ENCODE data around the gene ZNF414.

ZNF414 gene

GRCh38 chr19:8489561-8490394, 24.2 kb downstream of the ZNF414 start:
- DNase-seq = no peak

GRCh38 chr19:8488365-8488764, 25.6 kb downstream of the ZNF414 start:
- DNase-seq = no peak

GRCh38 chr19:8487137-8487851, 26.7 kb downstream of the ZNF414 start:
- peak; percentile 64 for DNase-seq

- no peak for DNase-seq
Measured at GRCh38 chr19:8486661-8487136, 27.3 kb downstream of the ZNF414 start.

- no peak for DNase-seq
Measured at GRCh38 chr19:8485561-8486371, 28.2 kb downstream of the ZNF414 start.

- no peak for DNase-seq
Measured at GRCh38 chr19:8484331-8484894, 29.6 kb downstream of the ZNF414 start.

GRCh38 chr19:8483165-8483564, 30.8 kb downstream of the ZNF414 start:
- DNase-seq = no peak

- DNase-seq = no peak
Measured at GRCh38 chr19:8482696-8483095, 31.3 kb downstream of the ZNF414 start.

GRCh38 chr19:8481616-8482015, 32.4 kb downstream of the ZNF414 start:
- no peak for DNase-seq

GRCh38 chr19:8481201-8481600, 32.8 kb downstream of the ZNF414 start:
- no peak for DNase-seq

GRCh38 chr19:8478598-8478997, 35.4 kb downstream of the ZNF414 start:
- no peak for DNase-seq

- no peak for DNase-seq
Measured at GRCh38 chr19:8477889-8478288, 36.1 kb downstream of the ZNF414 start.

- no peak for DNase-seq
Measured at GRCh38 chr19:8476524-8476923, 37.4 kb downstream of the ZNF414 start.

GRCh38 chr19:8475005-8475404, 39.0 kb downstream of the ZNF414 start:
- no peak for DNase-seq

- DNase-seq = no peak
Measured at GRCh38 chr19:8473648-8474476, 40.1 kb downstream of the ZNF414 start.

GRCh38 chr19:8469613-8470368, 44.2 kb downstream of the ZNF414 start:
- DNase-seq = no peak

- DNase-seq = no peak
Measured at GRCh38 chr19:8468761-8469373, 45.1 kb downstream of the ZNF414 start.

- no peak for DNase-seq
Measured at GRCh38 chr19:8468124-8468523, 45.8 kb downstream of the ZNF414 start.

GRCh38 chr19:8466018-8466417, 47.9 kb downstream of the ZNF414 start:
- DNase-seq = no peak

- no peak for DNase-seq
Measured at GRCh38 chr19:8463365-8463764, 50.6 kb downstream of the ZNF414 start.

- DNase-seq = no peak
Measured at GRCh38 chr19:8462571-8462970, 51.4 kb downstream of the ZNF414 start.

Measured in stimulated activated CD4-positive, alpha-beta T cell treated with anti-CD3 and anti-CD28 coated beads, Interleukin-15, amount 100 ng/mL, for 24 hours (primary cell).